Measurements from ENCODE around the gene PPM1M.

The PPM1M gene

GRCh38 chr3:52231502-52232278 is 13.9 kb upstream of the PPM1M start:
- DNase-seq = peak; percentile 90

GRCh38 chr3:52232279-52233107 is 13.1 kb upstream of the PPM1M start:
- no peak for DNase-seq

GRCh38 chr3:52233108-52233591 is 12.4 kb upstream of the PPM1M start:
- DNase-seq = no peak

DNA sequence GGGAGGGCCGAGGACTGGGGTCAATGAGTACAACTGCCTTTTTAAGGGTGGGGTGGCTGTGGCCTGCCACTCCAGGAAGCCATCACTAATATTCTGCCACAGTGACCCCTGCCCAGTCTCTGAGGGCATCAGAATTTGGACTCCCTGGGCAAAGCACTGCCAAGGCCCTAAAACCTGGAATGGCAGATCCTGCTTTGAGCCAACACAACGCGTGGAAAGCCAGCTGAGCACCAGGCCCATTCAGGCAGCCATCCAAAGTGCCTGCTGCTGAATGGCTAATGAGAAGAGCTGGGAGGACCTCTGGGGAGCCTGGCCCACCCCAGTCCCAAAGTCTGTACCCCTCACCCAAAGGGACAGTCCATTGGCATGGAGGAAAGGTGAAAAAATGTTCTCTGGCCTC is 11.6 kb upstream of the PPM1M start:
- no peak for DNase-seq

DNA sequence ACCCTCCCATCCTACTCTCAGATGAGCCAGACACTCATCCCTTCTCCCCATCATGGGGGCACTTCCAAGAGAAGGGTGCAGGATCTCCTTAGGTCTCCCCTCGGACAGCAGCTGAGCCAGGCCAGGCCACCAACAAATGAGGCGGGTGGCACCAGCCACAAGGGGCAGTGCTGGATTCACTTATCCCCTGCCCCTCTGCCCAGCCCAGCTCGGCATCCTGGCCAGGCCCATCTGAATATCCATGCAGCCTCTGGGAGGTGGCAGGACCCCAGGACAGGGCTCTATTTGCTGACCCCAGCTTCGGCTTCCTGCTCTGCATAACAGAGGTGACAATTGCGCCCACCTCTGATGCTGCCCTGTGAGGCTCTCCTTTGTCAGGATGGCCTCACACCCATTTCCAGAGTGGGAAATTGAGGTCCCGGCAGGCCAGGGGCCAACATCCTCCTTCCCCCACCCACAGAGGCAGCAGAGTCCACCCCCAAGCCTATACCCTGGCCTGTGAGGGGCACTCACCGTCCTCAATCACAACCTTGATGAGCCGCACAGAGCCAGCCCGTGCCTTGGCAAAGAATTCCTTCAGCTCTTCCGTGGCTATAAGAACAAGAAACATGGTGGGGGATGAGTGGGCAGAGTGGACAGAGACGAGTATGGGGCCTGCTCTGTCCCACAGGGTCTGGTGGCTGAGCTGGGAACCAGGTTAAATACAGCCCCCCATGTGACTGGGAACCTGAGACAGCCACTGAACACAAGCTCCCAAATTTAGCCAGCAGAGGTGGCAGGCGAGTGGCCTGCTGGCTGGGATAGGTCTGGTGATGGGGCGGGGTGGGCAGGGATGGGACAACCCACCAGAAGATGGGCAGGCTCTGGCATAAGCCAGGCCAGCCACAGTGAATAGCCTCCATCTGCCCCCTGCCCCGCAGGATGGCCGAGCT is 10.8 kb upstream of the PPM1M start:
- DNase-seq = no peak

- DNase-seq = no peak
Observed at GRCh38 chr3:52236424-52236886, 9.1 kb upstream of the PPM1M start.

GRCh38 chr3:52237006-52237656 is 8.4 kb upstream of the PPM1M start:
- DNase-seq = no peak

DNA sequence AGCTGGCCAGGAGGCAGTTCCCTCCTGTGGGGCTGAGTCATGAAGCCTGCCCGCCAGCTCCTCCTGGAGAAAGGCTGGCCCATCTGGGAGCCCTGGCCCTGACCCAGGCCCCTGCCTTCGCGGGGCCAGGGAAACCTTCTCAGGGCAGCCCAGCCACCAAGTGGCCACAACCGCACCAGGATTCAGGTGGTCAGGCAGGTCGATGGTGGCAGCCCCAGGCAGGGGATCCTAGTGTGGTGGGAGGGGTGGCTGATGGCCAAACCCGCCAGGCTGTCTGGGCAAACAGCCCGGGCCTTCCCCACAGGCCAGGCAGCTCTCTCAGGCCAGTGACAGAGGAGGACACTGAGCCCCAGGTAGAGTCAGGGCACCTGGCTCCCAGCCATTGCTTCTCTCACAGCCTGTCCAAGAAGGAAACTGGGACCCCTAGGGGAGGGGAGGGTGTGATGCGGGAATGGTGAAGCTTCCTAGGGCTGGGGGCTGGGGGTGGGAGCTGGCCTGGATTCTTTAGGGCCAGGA is 7.8 kb upstream of the PPM1M start:
- DNase-seq = peak; percentile 46

GRCh38 chr3:52238193-52238760 is 7.3 kb upstream of the PPM1M start:
- no peak for DNase-seq

GRCh38 chr3:52238761-52239701 is 6.5 kb upstream of the PPM1M start, which contains the start of gene TWF2:
Gene TWF2, minus strand, starts transcription at chr3:52239158. Its CDS starts 142 bp downstream, at chr3:52239016.
- DNase-seq = peak; percentile 87

DNA sequence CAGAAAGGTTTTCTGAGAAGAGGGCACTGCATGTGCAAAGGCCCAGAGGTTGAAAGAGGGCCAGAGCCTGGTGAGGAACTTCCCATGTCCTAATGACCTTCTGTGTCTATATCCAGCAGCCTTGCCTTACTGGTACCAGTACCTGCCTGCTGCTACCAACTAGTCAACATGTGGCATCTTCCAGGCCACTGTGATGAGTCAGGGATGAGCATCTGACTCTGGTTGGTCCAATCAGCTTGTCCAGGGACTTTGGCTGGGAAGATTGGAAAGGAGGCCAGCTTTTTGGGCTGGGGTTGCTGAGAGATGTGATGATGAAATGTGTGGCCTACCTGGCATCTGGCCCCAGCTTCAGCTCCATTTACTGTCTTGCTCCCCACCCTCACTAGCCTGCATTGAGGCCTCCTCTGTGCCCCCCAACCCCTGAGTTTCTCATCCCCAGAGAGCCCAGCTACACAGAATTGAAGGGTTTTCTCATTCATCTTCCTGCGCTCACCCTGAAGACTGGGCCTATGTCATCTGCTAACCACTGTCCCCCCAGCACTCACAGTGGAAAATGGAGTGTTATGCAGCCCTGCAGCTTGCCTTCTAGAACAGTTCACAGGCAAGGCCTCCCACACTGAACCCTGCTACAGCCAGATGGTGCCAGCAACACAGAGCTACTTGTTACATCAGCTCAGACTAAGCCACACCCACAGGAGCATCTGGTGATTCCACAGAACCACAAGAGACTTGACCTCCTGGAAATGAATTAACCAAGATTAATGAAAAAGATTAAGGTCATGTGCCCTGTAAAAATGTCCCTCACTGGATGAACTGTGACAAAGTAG is 5.3 kb upstream of the PPM1M start:
- peak; percentile 96 for DNase-seq

- DNase-seq = no peak
Observed at GRCh38 chr3:52240886-52241370, 4.6 kb upstream of the PPM1M start.

- no peak for DNase-seq
Observed at GRCh38 chr3:52242039-52242438, 3.5 kb upstream of the PPM1M start.

- peak; percentile 55 for DNase-seq
Observed at GRCh38 chr3:52243791-52244628, 1.5 kb upstream of the PPM1M start.

- DNase-seq = no peak
Observed at GRCh38 chr3:52246264-52246620, 683 bp downstream of the PPM1M start.

GRCh38 chr3:52246728-52247408 is 1.3 kb downstream of the PPM1M start:
- DNase-seq = no peak

DNA sequence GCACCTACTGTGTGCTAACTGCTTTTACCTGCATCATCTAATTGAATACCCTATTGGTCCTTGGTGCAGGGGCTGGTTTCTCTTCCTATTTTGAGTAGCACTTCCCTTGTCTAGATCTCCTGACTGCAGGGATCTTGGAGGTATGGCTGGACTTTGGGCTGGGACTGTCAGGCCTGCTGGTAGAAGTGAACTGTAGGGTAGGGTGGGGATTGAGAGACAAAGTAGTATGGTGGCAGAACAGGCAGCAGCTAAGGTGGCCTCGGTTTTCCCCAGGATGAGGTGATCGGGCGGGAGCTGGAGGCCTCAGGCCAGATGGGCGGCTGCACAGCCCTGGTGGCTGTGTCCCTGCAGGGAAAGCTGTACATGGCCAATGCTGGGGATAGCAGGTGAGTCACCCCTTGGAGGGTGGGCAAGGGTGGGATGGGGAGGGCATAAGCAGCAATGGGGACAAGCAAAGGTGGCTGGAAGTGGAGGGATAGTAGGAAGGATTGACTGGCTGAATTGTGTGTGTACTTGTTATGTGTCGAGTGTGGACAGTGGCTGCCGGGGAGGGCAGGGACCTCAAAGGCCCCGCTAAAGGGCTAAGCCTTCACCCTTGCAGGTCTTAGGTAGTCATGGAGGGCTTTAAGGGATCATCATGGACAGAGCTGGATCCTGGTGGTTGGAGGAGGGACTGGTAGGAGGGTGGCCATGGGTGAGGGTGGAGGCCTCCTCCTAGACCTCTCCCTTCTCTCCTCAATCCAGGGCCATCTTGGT is 2.0 kb downstream of the PPM1M start:
- no peak for DNase-seq

All from hematopoietic multipotent progenitor cell treated with erythropoietin and hydrocortisone succinate and interleukin-3 and kit ligand, for 6 days (in vitro differentiated cells).